RWPE1 (cell line): ENCODE measurements around the gene HMCES.

Source experiments
- CTCF ChIA-PET: fragments of 350-600 bp; sonication (Branson Sonifier 250); formaldehyde crosslinking; extraction: SDS; loops from one replicate; lab custom pipeline; 2021; lab: Yijun Ruan, JAX
- POLR2A ChIA-PET: fragments of 400-600 bp; formaldehyde crosslinking; extraction: SDS; loops from one replicate; lab custom pipeline; 2020; ENCODE audit warnings: antibody characterized with exemption; ENCODE audit not compliant: low non-redundant PET; lab: Yijun Ruan, JAX
- DNase-seq: peaks from one replicate; pipeline ENCODE4 v3.0.0; 2012; ENCODE audit warnings: low spot score
- H3K27ac ChIP-seq: fragments of 450-650 bp; 2 replicates; pipeline ENCODE4 v1.5.1; 2017
- TF ChIP-seq, protein P1 (sequence below): fragments of 450-650 bp; conservative IDR thresholded peaks from 2 replicates; pipeline ENCODE4 v1.5.1; 2017; ENCODE audit warnings: low read depth, mild to moderate bottlenecking

The HMCES gene

DNA sequence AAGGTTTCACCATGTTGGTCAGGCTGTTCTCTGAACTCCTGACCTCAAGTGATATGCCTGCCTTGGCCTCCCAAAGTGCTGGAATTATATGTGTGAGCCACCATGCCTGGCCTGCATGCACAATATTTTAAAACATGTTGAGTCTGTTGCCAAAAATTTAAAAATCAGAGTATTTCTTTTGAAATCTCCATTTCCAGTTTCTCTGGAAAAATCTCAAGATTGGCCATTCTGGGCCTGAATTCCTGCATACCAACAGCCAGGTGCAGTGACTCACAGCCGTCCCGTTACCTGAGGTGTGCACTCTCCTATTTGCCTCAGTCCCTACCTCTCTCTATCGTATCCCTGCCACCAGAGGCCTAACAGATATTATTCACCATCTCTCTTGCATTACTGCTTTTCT is 44.2 kb upstream of the HMCES start:
- H3K27ac ChIP-seq, result peak overlapping the region; percentile 31; the same call in 1 of the 2 replicates
- CTCF ChIA-PET, result no interaction called here
- POLR2A ChIA-PET, result no interaction called here
- no peak for DNase-seq
- TF ChIP-seq, protein P1, sequence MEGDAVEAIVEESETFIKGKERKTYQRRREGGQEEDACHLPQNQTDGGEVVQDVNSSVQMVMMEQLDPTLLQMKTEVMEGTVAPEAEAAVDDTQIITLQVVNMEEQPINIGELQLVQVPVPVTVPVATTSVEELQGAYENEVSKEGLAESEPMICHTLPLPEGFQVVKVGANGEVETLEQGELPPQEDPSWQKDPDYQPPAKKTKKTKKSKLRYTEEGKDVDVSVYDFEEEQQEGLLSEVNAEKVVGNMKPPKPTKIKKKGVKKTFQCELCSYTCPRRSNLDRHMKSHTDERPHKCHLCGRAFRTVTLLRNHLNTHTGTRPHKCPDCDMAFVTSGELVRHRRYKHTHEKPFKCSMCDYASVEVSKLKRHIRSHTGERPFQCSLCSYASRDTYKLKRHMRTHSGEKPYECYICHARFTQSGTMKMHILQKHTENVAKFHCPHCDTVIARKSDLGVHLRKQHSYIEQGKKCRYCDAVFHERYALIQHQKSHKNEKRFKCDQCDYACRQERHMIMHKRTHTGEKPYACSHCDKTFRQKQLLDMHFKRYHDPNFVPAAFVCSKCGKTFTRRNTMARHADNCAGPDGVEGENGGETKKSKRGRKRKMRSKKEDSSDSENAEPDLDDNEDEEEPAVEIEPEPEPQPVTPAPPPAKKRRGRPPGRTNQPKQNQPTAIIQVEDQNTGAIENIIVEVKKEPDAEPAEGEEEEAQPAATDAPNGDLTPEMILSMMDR, result no peak

DNA sequence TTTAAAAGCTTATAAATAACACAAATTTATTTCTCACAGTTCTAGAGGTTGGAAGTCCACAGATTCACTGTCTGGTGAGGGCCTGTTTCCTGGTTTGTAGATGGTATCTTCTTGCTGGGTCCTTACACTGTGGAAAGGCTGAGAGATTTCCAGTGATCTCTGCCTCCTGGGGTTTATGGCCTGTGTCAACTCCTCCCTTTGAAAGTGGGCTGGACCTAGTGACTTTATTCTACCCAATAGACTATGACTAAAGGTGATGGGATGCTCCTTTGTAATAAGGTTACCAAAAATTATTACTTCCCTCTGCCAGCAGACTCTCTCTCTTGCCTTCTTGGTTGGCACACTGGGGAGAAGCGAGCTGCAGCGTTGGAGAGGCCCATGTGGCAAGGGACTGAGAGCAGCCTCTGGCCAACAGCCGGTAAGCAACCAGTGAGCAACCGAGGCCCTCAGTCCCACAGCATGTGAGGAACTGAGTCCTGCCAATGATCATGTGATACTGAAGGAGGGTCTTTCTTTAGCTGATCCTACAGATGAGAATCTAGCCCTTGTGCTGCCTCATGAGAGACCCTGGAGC is 43.2 kb upstream of the HMCES start:
- H3K27ac ChIP-seq, result no peak overlapping the region
- POLR2A ChIA-PET, result no interaction called here
- no peak for DNase-seq
- TF ChIP-seq, protein P1, result no peak
- CTCF ChIA-PET, result no interaction called here

DNA sequence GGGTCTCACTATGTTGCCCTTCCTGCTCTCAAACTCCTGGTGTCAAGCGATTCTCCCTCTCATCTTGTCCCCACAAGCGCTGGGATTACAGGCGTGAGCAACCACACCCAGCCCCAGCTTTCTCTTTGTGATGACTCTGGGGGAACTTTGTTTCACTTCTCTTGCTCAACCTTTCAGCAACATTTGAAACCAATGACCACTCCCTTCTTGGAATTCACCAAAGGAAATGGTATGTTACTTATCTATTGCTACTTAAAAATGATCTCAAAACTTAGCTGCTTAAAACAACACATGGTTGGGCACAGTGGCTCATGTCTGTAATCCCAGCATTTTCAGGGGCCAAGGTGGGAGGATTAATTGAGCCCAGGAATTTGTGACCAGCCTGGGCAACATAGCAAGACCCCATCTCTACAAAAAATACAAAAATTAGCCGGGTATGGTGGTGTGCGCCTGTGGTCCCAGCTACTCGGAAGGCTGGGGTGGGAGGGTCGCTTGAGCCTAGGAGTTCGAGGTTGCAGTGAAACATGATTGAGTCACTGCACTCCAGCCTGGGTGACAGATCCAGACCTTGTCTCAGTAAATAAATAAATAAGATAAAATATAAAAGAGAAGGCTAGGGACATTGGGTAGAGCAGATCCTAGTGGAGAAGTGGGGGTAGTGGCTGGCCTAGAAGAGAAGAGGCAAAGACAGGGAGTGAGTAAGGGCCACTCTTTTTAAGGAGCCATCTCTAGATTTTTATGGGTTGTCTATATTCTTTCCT is 39.5 kb upstream of the HMCES start:
- peak overlapping the region; percentile 84 for H3K27ac ChIP-seq
- ChIA-PET CTCF (interaction anchor here (0.9 kb wide), 1 partner anchor 14 kb away, joined by 4 read pairs; no protein-coding TSS in a partner anchor), POLR2A (interaction anchor here (1.2 kb wide), 1 partner anchor 56 kb away, joined by 8 read pairs; the partner anchor contains the start of gene CNBP)
- DNase-seq, result no peak
- TF ChIP-seq, protein P1, result no peak

DNA sequence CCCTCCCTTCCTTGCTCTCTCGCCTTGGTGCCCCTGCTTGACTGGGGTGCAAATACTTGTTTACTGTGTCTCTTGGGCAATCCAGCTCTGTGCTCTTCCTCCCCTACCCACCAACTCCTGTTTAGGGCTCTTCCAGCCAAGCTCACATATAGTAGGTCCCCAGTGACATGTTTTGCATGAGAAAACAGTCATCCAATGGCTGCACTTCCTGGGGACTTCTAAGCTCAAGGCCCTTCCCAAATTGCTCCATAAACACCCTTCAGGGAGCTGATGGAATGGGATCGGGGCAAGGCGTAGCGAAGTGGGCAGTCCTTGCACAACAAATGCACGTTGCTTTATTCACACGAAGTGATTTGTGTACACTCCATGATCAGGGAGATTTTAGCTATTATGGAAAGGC is 38.7 kb upstream of the HMCES start:
- POLR2A ChIA-PET, result interaction anchor here (0.7 to 1.2 kb wide), 2 partner anchors 57 to 58 kb away, joined by 5 to 8 read pairs; partner anchors contain the start of gene CNBP
- CTCF ChIA-PET, result interaction anchor here (0.6 to 1.0 kb wide), 4 partner anchors 38 to 104 kb away, joined by 3 to 4 read pairs (median 3); no protein-coding TSS in a partner anchor
- TF ChIP-seq, protein P1, result no peak
- no peak for DNase-seq
- H3K27ac ChIP-seq, result peak overlapping the region; percentile 84

DNA sequence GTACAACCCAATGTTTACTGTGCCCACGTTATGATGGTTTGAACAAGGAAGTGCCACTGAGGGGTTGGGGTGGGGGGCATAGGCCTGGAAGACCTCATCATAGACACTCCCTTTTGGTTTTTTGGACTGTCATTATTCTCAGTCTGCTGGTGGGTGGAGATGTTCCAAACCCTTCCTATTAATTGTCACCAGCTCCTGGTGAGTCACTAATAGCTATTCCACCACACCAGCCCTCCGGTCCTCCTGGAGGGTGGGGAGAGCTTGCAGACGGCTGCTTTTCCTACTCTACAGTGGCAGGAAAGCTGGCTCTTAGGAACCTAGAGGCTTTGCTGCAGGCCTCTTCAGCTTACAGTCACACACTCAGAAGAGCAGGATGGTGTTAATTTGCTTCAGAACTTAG is 38.2 kb upstream of the HMCES start:
- ChIA-PET POLR2A (interaction anchor here (0.7 to 1.2 kb wide), 2 partner anchors 57 to 58 kb away, joined by 5 to 8 read pairs; partner anchors contain the start of gene CNBP), CTCF (interaction anchor here (0.6 to 1.0 kb wide), 4 partner anchors 39 to 104 kb away, joined by 3 to 4 read pairs (median 3); no protein-coding TSS in a partner anchor)
- TF ChIP-seq, protein P1, result no peak
- DNase-seq, result no peak
- H3K27ac ChIP-seq, result peak overlapping the region; percentile 84

DNA sequence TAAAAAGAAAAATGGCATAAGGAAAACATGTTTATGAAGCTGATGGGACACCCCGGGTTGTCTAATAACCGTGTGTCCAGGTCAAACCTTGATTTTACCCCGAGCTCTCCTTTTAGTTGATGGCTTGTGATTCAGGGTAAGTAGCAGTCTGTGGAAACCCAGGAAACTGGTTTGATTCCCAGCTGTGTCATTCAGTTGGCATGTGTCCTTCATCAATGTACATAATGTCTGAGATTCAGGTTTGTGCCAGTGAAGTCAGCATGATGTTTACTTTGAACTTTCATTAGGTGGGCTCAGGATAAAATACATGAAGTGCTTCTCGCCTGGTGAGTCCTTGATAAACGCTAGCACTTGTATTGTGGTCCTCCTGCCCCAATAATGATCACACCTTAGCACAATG is 33.5 kb upstream of the HMCES start:
- POLR2A ChIA-PET, result interaction anchor here (0.7 to 1.6 kb wide), 2 partner anchors 62 to 83 kb away, joined by 3 to 7 read pairs; no protein-coding TSS in a partner anchor

More for the DNA sequence above, 33.5 kb upstream of the HMCES start:
- CTCF ChIA-PET, result interaction anchor here (0.6 to 2.7 kb wide), 15 partner anchors 8 to 275 kb away, joined by 3 to 18 read pairs (median 4); partner anchors contain the start of gene CNBP
- DNase-seq, result peak; percentile 46
- peak overlapping the region; percentile 54 for H3K27ac ChIP-seq
- TF ChIP-seq, protein P1, result no peak
